ENCODE results near the gene MRPL17.
"Not testable (repeated sequence)": the region's sequence is repeated elsewhere in the genome, so short reads cannot be mapped to it uniquely, and the experiment has no call there.

The MRPL17 gene

DNA sequence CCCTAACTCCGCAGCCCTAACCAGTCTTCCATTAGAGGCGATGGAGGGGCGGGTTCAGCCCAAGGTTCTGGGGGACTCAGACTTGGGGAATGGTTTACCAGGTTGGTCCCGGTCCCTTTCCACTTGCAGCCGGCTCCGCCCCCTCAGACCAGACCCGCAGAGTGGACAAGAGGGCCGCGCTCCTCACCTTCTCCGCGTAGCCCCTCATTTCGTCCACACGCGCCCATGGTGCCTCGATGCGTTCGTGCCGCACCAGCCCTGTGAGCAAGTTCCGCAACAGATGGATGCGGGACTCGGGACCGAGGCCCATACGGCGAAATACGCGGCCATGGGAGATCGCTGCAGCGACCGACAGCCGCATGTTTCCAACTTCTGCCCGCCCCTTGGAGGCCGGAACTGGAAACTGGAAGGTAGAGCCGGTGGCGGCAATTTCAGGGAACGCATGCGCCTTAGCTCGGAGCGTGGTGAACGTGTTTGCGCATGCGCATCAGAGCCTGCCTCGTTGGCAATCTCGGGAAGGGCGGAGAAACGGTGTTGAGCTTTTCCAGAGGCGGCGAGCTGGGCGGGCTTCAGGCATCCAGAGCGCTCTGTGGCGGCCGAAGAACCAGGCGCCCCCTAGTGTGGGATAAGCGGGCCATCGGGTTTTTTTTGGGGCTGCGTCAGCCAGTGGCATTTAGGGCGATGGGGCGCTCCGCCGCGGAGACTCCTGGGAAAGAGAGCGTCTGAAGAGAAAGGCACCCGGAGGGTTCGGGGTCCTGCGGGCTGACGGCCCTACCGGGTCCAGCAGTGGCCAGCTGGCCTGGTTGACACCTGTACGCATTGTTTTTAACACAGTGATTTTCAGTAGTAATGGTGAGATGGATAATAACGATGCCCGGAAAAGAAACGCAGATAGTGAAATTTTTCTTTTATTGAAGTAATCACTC is at the start of gene MRPL17:
TSS of gene MRPL17 (minus strand) at position 405 of the 926 bp plus-strand sequence. CDS start at position 361, 44 bp downstream.
- peak; percentile 94 to 98 for DNase-seq (ENCODE audit: low read depth in 1 of 2, low spot score in 1 of 2)

GRCh38 chr11:6727971-6728760 is 45.0 kb upstream of the MRPL17 start:
- DNase-seq (ENCODE audit: low read depth in 1 of 2, low spot score in 1 of 2): no peak

DNA sequence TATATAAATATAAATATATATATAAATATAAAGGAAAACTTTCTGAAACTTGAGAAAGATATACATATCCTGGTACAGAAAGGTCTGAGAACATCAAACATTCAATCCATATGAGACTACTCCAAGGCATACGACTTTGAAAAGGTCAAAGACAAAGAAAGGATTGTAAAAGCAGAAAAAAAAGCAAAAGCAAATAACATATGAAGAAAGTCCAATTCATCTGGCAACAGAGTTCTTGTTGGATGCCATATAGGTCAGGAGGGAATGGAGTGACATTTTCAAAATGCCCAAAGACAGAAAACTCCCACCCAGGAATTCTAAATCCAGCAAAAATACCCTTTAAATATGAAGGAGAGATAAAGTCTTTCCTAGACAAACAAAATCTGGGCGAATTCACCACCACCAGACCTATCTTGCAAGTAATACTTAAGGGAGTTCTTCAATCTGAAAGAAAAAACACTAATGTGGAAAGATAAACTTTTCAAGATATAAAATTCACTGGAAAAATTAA is 42.3 kb upstream of the MRPL17 start:
- DNase-seq (ENCODE audit: low read depth in 1 of 2, low spot score in 1 of 2): no peak

DNA sequence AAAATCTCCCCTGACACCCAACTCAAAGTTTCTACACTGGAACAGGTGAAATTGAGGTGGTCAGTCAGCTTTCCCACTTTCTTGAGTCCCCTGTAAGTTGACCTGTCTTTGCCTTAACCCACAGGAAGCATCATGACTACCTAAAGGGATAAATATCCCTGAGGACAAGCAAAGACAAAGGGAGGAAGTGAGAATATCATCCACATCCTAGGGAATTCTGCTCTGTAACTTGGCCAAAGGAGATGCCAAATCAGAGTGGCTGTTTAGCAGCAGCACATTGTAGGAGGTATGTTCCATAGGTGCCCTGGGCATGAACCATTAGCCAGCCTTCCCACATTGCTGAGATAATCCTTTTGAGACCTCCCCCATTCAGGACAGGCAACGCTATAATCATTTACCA is 40.9 kb upstream of the MRPL17 start:
- DNase-seq (ENCODE audit: low read depth in 1 of 2, low spot score in 1 of 2): no peak

GRCh38 chr11:6721343-6721742 is 38.2 kb upstream of the MRPL17 start:
- no peak for DNase-seq (ENCODE audit: low read depth in 1 of 2, low spot score in 1 of 2)

DNA sequence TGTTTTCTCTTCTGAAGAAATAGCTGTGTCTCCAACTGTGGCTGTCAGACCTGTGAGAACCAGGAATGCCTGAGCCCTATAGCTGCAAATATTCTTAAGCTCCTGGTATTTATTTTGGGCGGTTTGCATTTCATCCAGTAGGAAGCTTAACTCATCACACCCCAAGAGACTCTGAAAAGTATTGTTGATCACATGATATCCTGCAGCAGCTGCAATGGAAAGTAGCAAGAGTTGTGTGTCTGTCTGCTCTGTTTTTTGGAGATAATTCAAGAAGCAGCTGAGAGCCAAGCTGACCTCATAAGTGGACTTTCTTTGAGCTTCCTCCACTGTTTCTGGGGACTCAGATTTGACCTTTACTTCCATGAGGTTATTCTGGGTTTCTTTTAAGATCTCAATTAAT is 36.4 kb upstream of the MRPL17 start:
- DNase-seq (ENCODE audit: low read depth in 1 of 2, low spot score in 1 of 2): no peak

GRCh38 chr11:6717426-6717825 is 34.3 kb upstream of the MRPL17 start:
- no peak for DNase-seq (ENCODE audit: low read depth in 1 of 2, low spot score in 1 of 2)

GRCh38 chr11:6711552-6711951 is 28.4 kb upstream of the MRPL17 start:
- DNase-seq (ENCODE audit: low read depth in 1 of 2, low spot score in 1 of 2): not testable (repeated sequence)

GRCh38 chr11:6708876-6709275 is 25.7 kb upstream of the MRPL17 start:
- DNase-seq (ENCODE audit: low read depth in 1 of 2, low spot score in 1 of 2): no peak

GRCh38 chr11:6705905-6706535 is 22.9 kb upstream of the MRPL17 start:
- no peak for DNase-seq (ENCODE audit: low read depth in 1 of 2, low spot score in 1 of 2)

- DNase-seq (ENCODE audit: low read depth in 1 of 2, low spot score in 1 of 2): no peak
Measured at GRCh38 chr11:6703247-6704063, 20.3 kb upstream of the MRPL17 start.

GRCh38 chr11:6701955-6702354 is 18.8 kb upstream of the MRPL17 start:
- DNase-seq (ENCODE audit: low read depth in 1 of 2, low spot score in 1 of 2): not testable (repeated sequence)

DNA sequence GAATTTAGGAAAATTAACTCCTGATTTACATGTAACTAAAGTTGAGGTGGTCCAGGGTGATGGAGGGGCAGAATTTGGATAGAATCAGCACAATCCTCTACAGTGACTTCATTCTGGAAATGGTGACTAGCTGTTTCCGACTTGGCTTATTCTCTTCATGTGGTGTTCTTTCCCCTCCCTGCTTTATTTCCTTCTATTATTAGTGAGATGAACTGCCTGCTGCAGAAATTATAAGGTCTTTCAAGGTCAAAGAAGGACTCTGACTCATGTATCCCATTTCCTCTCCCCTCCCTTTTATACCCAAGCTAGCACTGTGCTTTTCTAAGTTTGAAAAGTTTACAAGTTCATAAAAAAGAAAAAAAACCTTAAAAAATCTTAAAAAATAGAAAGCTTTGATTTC is 12.2 kb upstream of the MRPL17 start:
- DNase-seq (ENCODE audit: low read depth in 1 of 2, low spot score in 1 of 2): no peak

DNA sequence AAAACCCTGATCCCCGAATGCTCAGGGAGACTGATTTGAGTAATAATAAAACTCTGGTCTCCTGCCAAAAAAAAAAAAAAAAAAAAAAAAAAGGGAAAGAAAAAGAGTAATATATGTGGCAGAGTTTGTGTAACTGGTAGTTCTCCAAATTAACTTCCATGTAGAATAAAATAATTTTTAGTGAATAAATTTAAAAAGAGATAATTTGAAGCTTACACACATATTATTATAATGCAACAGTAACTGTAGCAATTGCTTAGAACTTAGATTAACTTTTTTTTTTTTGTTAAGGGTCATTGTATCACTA is 11.0 kb upstream of the MRPL17 start:
- DNase-seq (ENCODE audit: low read depth in 1 of 2, low spot score in 1 of 2): no peak

- DNase-seq (ENCODE audit: low read depth in 1 of 2, low spot score in 1 of 2): peak in 1 of 2 donors; percentile 15
Measured at GRCh38 chr11:6693342-6694228, 10.4 kb upstream of the MRPL17 start.

DNA sequence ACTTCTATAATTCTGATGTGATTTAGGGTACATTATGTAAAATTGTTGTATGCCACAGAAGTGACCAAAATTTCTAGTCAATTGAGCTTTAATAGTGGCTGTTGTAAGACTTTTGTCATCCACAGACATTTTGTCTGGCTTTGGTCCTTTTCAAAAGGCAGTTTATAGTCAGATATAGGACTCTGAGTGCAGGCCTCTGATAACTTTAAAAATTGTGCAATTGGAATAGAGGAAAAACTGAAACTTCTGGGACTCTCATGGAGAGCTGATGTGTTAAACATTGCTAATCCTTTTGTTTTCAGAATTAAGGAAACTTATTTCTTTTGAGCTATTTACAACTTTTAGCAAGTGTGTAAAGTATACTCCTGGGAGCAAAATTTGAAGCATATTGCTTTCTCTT is 9.0 kb upstream of the MRPL17 start:
- no peak for DNase-seq (ENCODE audit: low read depth in 1 of 2, low spot score in 1 of 2)

DNA sequence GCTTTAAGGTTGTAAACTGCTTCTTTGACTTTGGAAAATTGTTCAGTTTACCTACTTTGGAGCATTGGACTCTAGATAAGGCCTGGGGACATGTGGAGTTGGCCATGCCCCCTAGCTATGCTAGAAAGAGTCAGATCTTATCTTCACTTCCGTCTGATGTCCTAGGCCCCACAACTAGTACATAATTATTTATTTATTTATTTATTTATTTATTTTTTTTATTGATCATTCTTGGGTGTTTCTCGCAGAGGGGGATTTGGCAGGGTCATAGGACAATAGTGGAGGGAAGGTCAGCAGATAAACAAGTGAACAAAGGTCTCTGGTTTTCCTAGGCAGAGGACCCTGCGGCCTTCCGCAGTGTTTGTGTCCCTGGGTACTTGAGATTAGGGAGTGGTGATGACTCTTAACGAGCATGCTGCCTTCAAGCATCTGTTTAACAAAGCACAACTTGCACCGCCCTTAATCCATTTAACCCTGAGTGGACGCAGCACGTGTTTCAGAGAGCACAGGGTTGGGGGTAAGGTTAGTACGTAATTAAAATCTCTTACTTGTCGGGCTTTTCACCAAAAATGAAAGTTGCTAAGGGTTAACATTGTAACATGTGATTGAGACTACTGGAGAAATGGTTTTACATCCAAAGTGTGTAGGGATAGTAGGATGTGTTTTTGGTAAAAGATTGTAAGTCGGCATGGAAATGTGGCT is 7.4 kb upstream of the MRPL17 start:
- not testable (repeated sequence) for DNase-seq (ENCODE audit: low read depth in 1 of 2, low spot score in 1 of 2)

GRCh38 chr11:6687876-6688275 is 4.7 kb upstream of the MRPL17 start:
- no peak for DNase-seq (ENCODE audit: low read depth in 1 of 2, low spot score in 1 of 2)

- DNase-seq (ENCODE audit: low read depth in 1 of 2, low spot score in 1 of 2): no peak
Measured at GRCh38 chr11:6686006-6686405, 2.9 kb upstream of the MRPL17 start.
